IMR-90 (cell line): ENCODE measurements around the gene PLPP1. TPM values are rescaled to one million over a fixed set of nuclear protein-coding genes. Genes with fewer than 3 reads are reported as not detected.

Experiments used
- ATAC-seq: fragments of 200-7000 bp; cut with Tn5 transposase; 2 replicates; pipeline ENCODE4 v1.9.1; 2020; ENCODE audit warnings: low read depth, mild to moderate bottlenecking, moderate library complexity
- BruUV-seq: library from RNA; stranded (reverse); fragments of 400-500 nt; replicated peaks from 2 replicates; lab custom pipeline; 2021; lab: Mats Ljungman, UMichigan
- CTCF ChIA-PET: fragments of 300-600 bp; formaldehyde crosslinking; extraction: SDS; loops from one replicate; lab custom pipeline; 2021; ENCODE audit warnings: antibody characterized with exemption; lab: Yijun Ruan, JAX
- POLR2A ChIA-PET: fragments of 300-600 bp; sonication (Branson Sonifier 250); formaldehyde crosslinking; loops from one replicate; lab custom pipeline; 2022; ENCODE audit warnings: antibody characterized with exemption; ENCODE audit not compliant: unreplicated experiment; lab: Charles Lee
- DNase-seq: peaks from one replicate; pipeline ENCODE4 v3.0.0; 2013
- H2AFZ ChIP-seq: replicated peaks from 2 replicates; pipeline ENCODE3; 2013; ENCODE audit warnings: low read length, mild to moderate bottlenecking; ENCODE audit not compliant: poor library complexity
- H2AK5ac ChIP-seq: 2 replicates; pipeline ENCODE4 v1.6.1; 2013; ENCODE audit warnings: low read depth, low read length, inconsistent platforms
- H2AK9ac ChIP-seq: replicated peaks from 2 replicates; pipeline ENCODE3; 2013; ENCODE audit warnings: mild to moderate bottlenecking, low read depth, low read length, moderate library complexity; ENCODE audit not compliant: poor library complexity
- H2BK120ac ChIP-seq: 2 replicates; pipeline ENCODE4 v1.6.1; 2013; ENCODE audit warnings: low read depth, low read length, inconsistent platforms
- H2BK15ac ChIP-seq: 3 replicates; pipeline ENCODE4 v1.6.1; 2013; ENCODE audit warnings: low read depth, low read length, inconsistent platforms
- H2BK20ac ChIP-seq: 2 replicates; pipeline ENCODE4 v1.6.1; 2013; ENCODE audit warnings: low read depth, mild to moderate bottlenecking, inconsistent platforms, low read length, moderate library complexity
- H2BK5ac ChIP-seq: 2 replicates; pipeline ENCODE4 v1.6.1; 2013; ENCODE audit warnings: mild to moderate bottlenecking, low read depth, low read length, inconsistent platforms; ENCODE audit not compliant: poor library complexity, severe bottlenecking
- H3K14ac ChIP-seq: replicated peaks from 2 replicates; pipeline ENCODE4 v1.6.1; 2013; ENCODE audit warnings: low read depth, low read length, inconsistent platforms
- H3K18ac ChIP-seq: 2 replicates; pipeline ENCODE4 v1.6.1; 2013; ENCODE audit warnings: low read depth, low read length, control low read depth
- H3K23ac ChIP-seq: 2 replicates; pipeline ENCODE4 v1.6.1; 2013; ENCODE audit warnings: low read depth, low read length, inconsistent platforms
- H3K27ac ChIP-seq: 2 replicates; pipeline ENCODE4 v1.5.1; 2013; ENCODE audit warnings: mild to moderate bottlenecking, control low read depth, low read length; ENCODE audit not compliant: insufficient read depth
- H3K27me3 ChIP-seq: 2 replicates; pipeline ENCODE4 v1.6.1; 2013; ENCODE audit warnings: low read length; ENCODE audit not compliant: control insufficient read depth, insufficient read depth
- H3K36me3 ChIP-seq: 2 replicates; pipeline ENCODE4 v1.6.1; 2013; ENCODE audit warnings: low read length, mixed read lengths; ENCODE audit not compliant: control insufficient read depth, insufficient read depth
- H3K4ac ChIP-seq: 2 replicates; pipeline ENCODE4 v1.6.1; 2013; ENCODE audit warnings: low read depth, low read length, inconsistent platforms
- H3K4me1 ChIP-seq: 2 replicates; pipeline ENCODE4 v1.6.1; 2013; ENCODE audit warnings: low read length, mixed read lengths; ENCODE audit not compliant: control insufficient read depth, insufficient read depth
- H3K4me2 ChIP-seq: 2 replicates; pipeline ENCODE4 v1.6.1; 2013; ENCODE audit warnings: low read depth, mild to moderate bottlenecking, control low read depth, low read length, moderate library complexity
- H3K4me3 ChIP-seq: 2 replicates; pipeline ENCODE4 v1.5.1; 2013; ENCODE audit warnings: low read depth, mild to moderate bottlenecking, control low read depth, low read length, moderate library complexity; ENCODE audit not compliant: insufficient read depth
- H3K56ac ChIP-seq: 2 replicates; pipeline ENCODE4 v1.6.1; 2013; ENCODE audit warnings: low read length, inconsistent platforms; ENCODE audit not compliant: insufficient read depth; ENCODE audit errors: extremely low read depth
- H3K79me1 ChIP-seq, 2 experiments: 2 replicates each; pipeline ENCODE4 v1.6.1; 2013; ENCODE audit warnings: low read length in 2 of 2, inconsistent platforms in 1 of 2, low read depth in 1 of 2
- H3K9ac ChIP-seq: 2 replicates; pipeline ENCODE4 v1.6.1; 2013; ENCODE audit warnings: low read depth, low read length, control low read depth
- H3K9me1 ChIP-seq: 2 replicates; pipeline ENCODE4 v1.6.1; 2013; ENCODE audit warnings: low read length, inconsistent platforms; ENCODE audit not compliant: insufficient read depth
- H3K9me3 ChIP-seq: 2 replicates; pipeline ENCODE4 v1.6.1; 2013; ENCODE audit warnings: low read length; ENCODE audit not compliant: control insufficient read depth, insufficient read depth
- H4K20me1 ChIP-seq: 2 replicates; pipeline ENCODE4 v1.6.1; 2013; ENCODE audit warnings: low read length, inconsistent platforms; ENCODE audit not compliant: insufficient read depth
- H4K5ac ChIP-seq: 2 replicates; pipeline ENCODE4 v1.6.1; 2013; ENCODE audit warnings: mild to moderate bottlenecking, low read depth, low read length, control low read depth
- H4K8ac ChIP-seq, 2 experiments: 2 replicates each; pipeline ENCODE4 v1.6.1; 2013; ENCODE audit warnings: low read depth in 2 of 2, low read length in 2 of 2, control low read depth in 1 of 2, inconsistent platforms in 1 of 2
- H4K91ac ChIP-seq: 2 replicates; pipeline ENCODE4 v1.6.1; 2013; ENCODE audit warnings: low read depth, low read length, inconsistent platforms; ENCODE audit not compliant: insufficient read depth
- MAZ ChIP-seq: IDR thresholded peaks from 2 replicates; pipeline ENCODE4 v1.6.1; 2012; ENCODE audit warnings: low read depth, mild to moderate bottlenecking, low read length, improper control_type of control experiment, moderate library complexity, borderline replicate concordance
- RFX5 ChIP-seq: IDR thresholded peaks from 2 replicates; pipeline ENCODE4 v1.8.0; 2012; ENCODE audit warnings: low read depth, mild to moderate bottlenecking, low read length, moderate library complexity
- WGBS, 2 experiments: methylation state at CpG; one replicate each; pipeline versions ENCODE4 v1.1.5 to v1.1.7; 2013; ENCODE audit warnings: missing lambda C conversion rate in 2 of 2; ENCODE audit not compliant: insufficient read length in 1 of 2; ENCODE audit errors: extremely low coverage in 2 of 2; 5-methylcytosine and 5-hydroxymethylcytosine counted together
- dilution Hi-C: fragments of 300-500 bp; cut with HindIII; formaldehyde crosslinking; loops from one replicate; pipeline ENCODE4 v1.14.3; 2018; ENCODE audit warnings: low sequenced_read_pairs; ENCODE audit not compliant: unreplicated experiment
- in situ Hi-C: fragments of 300-500 bp; cut with MboI; formaldehyde crosslinking; loops from 3 replicates; pipeline ENCODE4 v1.14.3; 2019; ENCODE audit warnings: low sequenced_read_pairs, inconsistent platforms, mixed read lengths
- intact Hi-C: fragments of 100-400 bp; cut with micrococcal nuclease; formaldehyde crosslinking; loops from 2 replicates; pipeline ENCODE4 v1.10.0; 2022
- microRNA-seq, 2 experiments: library from miRNA; stranded (forward) in 1 of 2; unstranded in 1 of 2; fragments of 10-50 nt in 1 of 2; fragments of <30 nt in 1 of 2; gene quantifications in 1 of 2; microRNA quantifications in 1 of 2; one replicate each; pipeline versions ENCODE3 to v1.1.0; 2013 to 2020; ENCODE audit not compliant: insufficient read depth in 1 of 2, insufficient read length in 1 of 2, unreplicated experiment in 1 of 2
- polyA plus RNA-seq, 3 experiments: library from polyadenylated mRNA; depleted of rRNA; stranded (reverse); fragments of >200 nt; gene quantifications; 2 replicates each; pipeline ENCODE4 v1.2.3, GENCODE V29; 2012; ENCODE audit warnings: low replicate concordance in 1 of 3
- small RNA-seq, 5 experiments: library from RNA; depleted of rRNA; stranded (forward); fragments of <200 nt; gene quantifications; one replicate each; pipeline ENCODE3, GENCODE V24; 2012
- total RNA-seq: library from RNA; depleted of rRNA; stranded (reverse); fragments of >200 nt; gene quantifications from 2 replicates; pipeline ENCODE4 v1.2.3, GENCODE V29; 2012; rRNA removed

The PLPP1 gene
- total and polyA plus RNA-seq, 2 of the 4 experiments (the other 2 are of a cell fraction), result 19.2 to 21.3 TPM

DNA sequence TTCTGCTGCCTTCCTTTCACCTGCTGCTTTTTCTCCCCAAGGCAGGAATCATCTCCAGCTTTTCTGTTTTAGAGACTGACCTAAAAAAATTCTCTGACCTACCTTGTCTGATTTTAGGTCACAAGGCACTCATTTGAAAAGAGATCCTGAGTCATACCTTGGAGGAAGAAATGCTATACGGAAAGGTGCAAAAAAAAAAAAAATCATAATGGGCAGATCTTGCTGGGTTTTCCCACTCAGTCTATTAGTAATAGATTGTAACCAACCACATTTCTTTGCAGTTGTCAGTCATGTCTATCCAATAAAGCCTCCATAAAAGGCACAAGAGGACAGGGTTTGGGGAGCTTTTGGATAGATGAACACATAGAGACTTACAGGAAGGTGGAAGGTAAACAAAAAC is 157.0 kb downstream of the PLPP1 start:
- peaks cover 14% of the 10 kb centered on the region for H3K36me3 ChIP-seq
- no peak for ATAC-seq
- no peak overlapping the region for H2BK120ac ChIP-seq
- ChIA-PET POLR2A (no interaction called here), CTCF (no interaction called here)
- no peak overlapping the region for H2BK5ac ChIP-seq
- H3K18ac ChIP-seq, result no peak overlapping the region
- H3K14ac ChIP-seq, result no peak overlapping the region
- H3K56ac ChIP-seq, result no peak overlapping the region
- dilution Hi-C loops (no loop called here), in situ Hi-C loops (no loop called here), intact Hi-C loops (no loop called here)
- WGBS, 2 experiments, result no CpG with 5 or more reads among the region's 1 CpG
- no peak overlapping the region for H2AFZ ChIP-seq
- no peak overlapping the region for H4K8ac ChIP-seq
- H3K23ac ChIP-seq, result no peak overlapping the region
- no peak overlapping the region for H2AK5ac ChIP-seq
- H3K4me2 ChIP-seq, result no peak overlapping the region
- H4K91ac ChIP-seq, result no peak overlapping the region
- no peak overlapping the region for H2BK15ac ChIP-seq
- H4K20me1 ChIP-seq, result no peaks in the 10 kb centered on the region
- TF ChIP-seq MAZ, result no peak
- TF ChIP-seq RFX5, result no peak
- H3K9me3 ChIP-seq, result peaks cover 3% of the 10 kb centered on the region
- no peak overlapping the region for H2BK20ac ChIP-seq
- no TSS peak for BruUV-seq
- peaks cover 0 to 5% of the 10 kb centered on the region in 2 experiments; a peak in 1 of 4 replicates for H3K79me1 ChIP-seq
- no peak overlapping the region for H2AK9ac ChIP-seq
- H3K9me1 ChIP-seq, result no peaks in the 10 kb centered on the region
- H3K9ac ChIP-seq, result no peak overlapping the region
- no peak for DNase-seq
- H3K27me3 ChIP-seq, result no peaks in the 10 kb centered on the region
- no peak overlapping the region for H3K4me3 ChIP-seq
- no peak overlapping the region for H3K4ac ChIP-seq
- H3K27ac ChIP-seq, result no peak overlapping the region
- H3K4me1 ChIP-seq, result no peaks in the 10 kb centered on the region
- H4K5ac ChIP-seq, result no peak overlapping the region

Small RNA genes within 50 kb of the gene (microRNA-seq; reads per million reads assigned to microRNA genes)
- 0 to 0.37 reads per million in 2 experiments for gene MIR5687

Small RNA genes within 50 kb of the gene (small RNA-seq; reads per million reads assigned to genes)
- gene MIR5687, result 0 to 0.33 (median 0) reads per million in 5 experiments

Other genes with a start within 250 kb of the PLPP1 start
- 25.6 and 35.6 TPM in 2 replicates for gene DHX29, start 227.3 kb downstream of the PLPP1 start, total RNA-seq
- gene DHX29, start 227.3 kb downstream of the PLPP1 start, polyA plus RNA-seq (2012; rRNA removed), result 7.0 and 9.5 TPM in 2 replicates
- gene MTREX, start 227.0 kb downstream of the PLPP1 start, total RNA-seq, result 33.2 and 83.3 TPM in 2 replicates
- gene MTREX, start 227.0 kb downstream of the PLPP1 start, polyA plus RNA-seq (2012; rRNA removed), result 19.8 and 22.1 TPM in 2 replicates
- 20.8 and 24.2 TPM in 2 replicates for gene SLC38A9, start 177.4 kb upstream of the PLPP1 start, total RNA-seq
- 8.1 and 10.5 TPM in 2 replicates for gene SLC38A9, start 177.4 kb upstream of the PLPP1 start, polyA plus RNA-seq (2012; rRNA removed)
- gene DDX4, start 203.1 kb upstream of the PLPP1 start, total RNA-seq, result not detected in 2 replicates
- not detected in 2 replicates for gene DDX4, start 203.1 kb upstream of the PLPP1 start, polyA plus RNA-seq (2012; rRNA removed)